WERI-Rb-1 (cell line): ENCODE results near the gene COPS7A.

Source experiments
- DNase-seq: peaks from one replicate; pipeline ENCODE4 v3.0.0-alpha.2; 2020
- H3K27ac ChIP-seq: fragments of 250-450 bp; sonication (Bioruptor Pico); 2 replicates; pipeline ENCODE4 v1.5.1; 2020; ENCODE audit warnings: mild to moderate bottlenecking, moderate library complexity
- H3K27me3 ChIP-seq: fragments of 250-450 bp; sonication (Bioruptor Pico); 2 replicates; pipeline ENCODE4 v1.5.1; 2021; ENCODE audit warnings: mild to moderate bottlenecking, low read depth, moderate library complexity; ENCODE audit not compliant: insufficient read depth, severe bottlenecking
- H3K36me3 ChIP-seq: fragments of 250-450 bp; sonication (Bioruptor Pico); 2 replicates; pipeline ENCODE4 v1.5.1; 2020; ENCODE audit warnings: mild to moderate bottlenecking, moderate library complexity
- H3K4me3 ChIP-seq: 2 replicates; pipeline ENCODE4 v1.5.1; 2011; ENCODE audit warnings: low read depth, mild to moderate bottlenecking, control low read depth, low read length
- H3K9me3 ChIP-seq: fragments of 250-450 bp; sonication (Bioruptor Pico); 2 replicates; pipeline ENCODE4 v1.5.1; 2021; ENCODE audit warnings: mild to moderate bottlenecking, moderate library complexity; ENCODE audit not compliant: severe bottlenecking
- CTCF ChIP-seq: IDR thresholded peaks from 2 replicates; pipeline ENCODE4 v1.5.1; 2011; ENCODE audit warnings: low read depth, mild to moderate bottlenecking, control low read depth, inconsistent platforms, low read length

COPS7A gene

GRCh38 chr12:6716874-6717437 lies 6.9 kb upstream of the COPS7A start:
- no peak overlapping the region for H3K27ac ChIP-seq
- H3K27me3 ChIP-seq: no peaks in the 10 kb centered on the region
- H3K36me3 ChIP-seq: no peaks in the 10 kb centered on the region
- DNase-seq: no peak
- H3K4me3 ChIP-seq: no peak overlapping the region
- TF ChIP-seq CTCF: no peak
- no peaks in the 10 kb centered on the region for H3K9me3 ChIP-seq

- H3K36me3 ChIP-seq: peaks cover 6% of the 10 kb centered on the region; the same call in 1 of the 2 replicates
- H3K27me3 ChIP-seq: no peaks in the 10 kb centered on the region
- no peak for DNase-seq
- H3K4me3 ChIP-seq: peak overlapping the region; percentile 58
- H3K9me3 ChIP-seq: no peaks in the 10 kb centered on the region
- H3K27ac ChIP-seq: peak overlapping the region; percentile 78; the same call in 1 of the 2 replicates
- no peak for TF ChIP-seq CTCF
These were observed 983 bp upstream of the COPS7A start for GRCh38 chr12:6722863-6723262.

- DNase-seq: peak; percentile 30
- Histone ChIP-seq H3K4me3 (peak overlapping the region; percentile 58), H3K27me3 (no peaks in the 10 kb centered on the region), H3K27ac (peak overlapping the region; percentile 78), H3K36me3 (peaks cover 13% of the 10 kb centered on the region), H3K9me3 (no peaks in the 10 kb centered on the region)
- TF ChIP-seq CTCF: no peak
These were observed 557 bp downstream of the COPS7A start for GRCh38 chr12:6724409-6724797.

- Histone ChIP-seq H3K27ac (no peak overlapping the region), H3K36me3 (peaks cover 16% of the 10 kb centered on the region), H3K27me3 (no peaks in the 10 kb centered on the region), H3K9me3 (no peaks in the 10 kb centered on the region), H3K4me3 (no peak overlapping the region)
- no peak for DNase-seq
- no peak for TF ChIP-seq CTCF
These were observed 1.5 kb downstream of the COPS7A start for GRCh38 chr12:6725350-6725749.

- Histone ChIP-seq H3K9me3 (no peaks in the 10 kb centered on the region), H3K27ac (no peak overlapping the region), H3K36me3 (peaks cover 28% of the 10 kb centered on the region), H3K27me3 (no peaks in the 10 kb centered on the region), H3K4me3 (no peak overlapping the region)
- TF ChIP-seq CTCF: no peak
- DNase-seq: no peak
These were observed 5.3 kb downstream of the COPS7A start for GRCh38 chr12:6729186-6729585.

GRCh38 chr12:6730169-6730568 lies 6.3 kb downstream of the COPS7A start:
- peaks cover 28% of the 10 kb centered on the region for H3K36me3 ChIP-seq
- no peak overlapping the region for H3K27ac ChIP-seq
- no peak for TF ChIP-seq CTCF
- no peaks in the 10 kb centered on the region for H3K9me3 ChIP-seq
- no peak for DNase-seq
- no peaks in the 10 kb centered on the region for H3K27me3 ChIP-seq
- no peak overlapping the region for H3K4me3 ChIP-seq
